OCI-LY7 (cell line): Measurements from ENCODE around the gene SAMD13.

Experiments used
- CTCF ChIP-seq: fragments of 200-600 bp; sonication (generic); conservative IDR thresholded peaks from 2 replicates; pipeline ENCODE4 v1.5.1; 2014; ENCODE audit warnings: mild to moderate bottlenecking, antibody characterized with exemption, low read length, moderate library complexity, mixed read lengths
- EZH2phosphoT487 ChIP-seq: fragments of 200-600 bp; sonication (generic); IDR thresholded peaks from 2 replicates; pipeline ENCODE4 v1.6.1; 2018; ENCODE audit warnings: low read depth, borderline replicate concordance, mild to moderate bottlenecking, mixed run types, antibody characterized with exemption, low read length, moderate library complexity, mixed read lengths

- TF ChIP-seq CTCF, result no peak
- TF ChIP-seq EZH2phosphoT487, result no peak
These were observed 18.1 kb upstream of the SAMD13 start for GRCh38 chr1:84283381-84283780.
